K562 (cell line): ENCODE data around the gene ZNRF3. TPM values are rescaled to one million over a fixed set of nuclear protein-coding genes. Genes with fewer than 3 reads are reported as not detected.

ENCODE experiments used
- ASH1L ChIP-seq: fragments of 450-650 bp; IDR thresholded peaks from 2 replicates; pipeline ENCODE4 v1.6.1; 2018; ENCODE audit warnings: borderline replicate concordance, mild to moderate bottlenecking, low read depth; ENCODE audit not compliant: partially characterized antibody
- C11orf30 ChIP-seq: fragments of 450-650 bp; IDR thresholded peaks from 2 replicates; pipeline ENCODE4 v1.6.1; 2016; ENCODE audit warnings: low read depth, mild to moderate bottlenecking
- HDAC6 ChIP-seq: IDR thresholded peaks from 2 replicates; pipeline ENCODE4 v1.6.1; 2012; ENCODE audit warnings: low read depth, mild to moderate bottlenecking, control low read depth, inconsistent platforms, low read length, moderate library complexity
- JUND ChIP-seq, 2 experiments: IDR thresholded peaks; 2 replicates in 1 of 2; 3 replicates in 1 of 2; pipeline ENCODE4 v1.6.1; 2011; ENCODE audit warnings: borderline replicate concordance in 2 of 2, low read depth in 2 of 2, low read length in 2 of 2, improper control_type of control experiment in 1 of 2, missing biosample characterization in 1 of 2, missing genetic modification characterization in 1 of 2, missing genetic modification reagents in 1 of 2
- LARP7 ChIP-seq: fragments of 450-650 bp; IDR thresholded peaks from 2 replicates; pipeline ENCODE4 v1.6.1; 2016
- NCOA1 ChIP-seq: fragments of 450-650 bp; IDR thresholded peaks from 2 replicates; pipeline ENCODE4 v1.6.1; 2016; ENCODE audit warnings: low read depth
- NFXL1 ChIP-seq: fragments of 450-650 bp; formaldehyde crosslinking; IDR thresholded peaks from 2 replicates; pipeline ENCODE4 v1.4.0; 2021; ENCODE audit warnings: mild to moderate bottlenecking
- RBM14 ChIP-seq: fragments of 200-400 bp; formaldehyde crosslinking; IDR thresholded peaks from 2 replicates; pipeline ENCODE4 v1.6.1; 2018; ENCODE audit warnings: low read depth, mild to moderate bottlenecking, low read length, moderate library complexity, borderline replicate concordance; ENCODE audit not compliant: insufficient read depth
- REST ChIP-seq, 2 experiments: fragments of 450-650 bp; formaldehyde crosslinking in 1 of 2; IDR thresholded peaks; 2 replicates each; pipeline versions ENCODE4 v1.4.0 to v1.6.1; 2014 to 2020; ENCODE audit warnings: mild to moderate bottlenecking in 2 of 2, borderline replicate concordance in 1 of 2, low read depth in 1 of 2
- SP1 ChIP-seq: sonication (generic); formaldehyde crosslinking; IDR thresholded peaks from 2 replicates; pipeline ENCODE4 v1.8.1; 2022; ENCODE audit warnings: mild to moderate bottlenecking, missing genetic modification reagents
- TEAD2 ChIP-seq: fragments of 450-650 bp; IDR thresholded peaks from 2 replicates; pipeline ENCODE4 v1.6.1; 2016; ENCODE audit warnings: missing genetic modification characterization, control low read depth, missing compliant biosample characterization
- ZFPM2 ChIP-seq: fragments of 250-450 bp; sonication (Bioruptor Pico); IDR thresholded peaks from 2 replicates; pipeline ENCODE4 v1.5.1; 2022; ENCODE audit warnings: mild to moderate bottlenecking
- ZNF12 ChIP-seq: sonication (generic); formaldehyde crosslinking; IDR thresholded peaks from 2 replicates; pipeline ENCODE4 v1.4.0; 2020; ENCODE audit warnings: mild to moderate bottlenecking, missing genetic modification reagents
- ZNF512 ChIP-seq: IDR thresholded peaks from 2 replicates; pipeline ENCODE4 v1.6.1; 2016; ENCODE audit warnings: missing genetic modification characterization, missing compliant biosample characterization
- ZNF766 ChIP-seq: fragments of 200-800 bp; sonication (Bioruptor generic); conservative IDR thresholded peaks from 2 replicates; pipeline ENCODE4 v1.6.1; 2016; ENCODE audit warnings: missing genetic modification characterization, missing compliant biosample characterization
- polyA plus RNA-seq, 8 experiments: library from polyadenylated mRNA; depleted of rRNA in 4 of 8; stranded (reverse) in 5 of 8; unstranded in 3 of 8; fragments of >200 nt; fragmentation: Nextera tagmentation in 2 of 8; fragmentation: Illumina TruSeq in 1 of 8; extraction: Ambion mirVana in 2 of 8; extraction: Trizol in 1 of 8; gene quantifications; 2 replicates each; pipeline versions ENCODE4 v1.2.1 to v1.2.3, GENCODE V29; 2011 to 2014; ENCODE audit warnings: inconsistent platforms in 1 of 8, missing spikeins in 1 of 8
- total RNA-seq, 7 experiments: library from RNA; depleted of rRNA in 6 of 7; stranded (reverse); fragments of >200 nt in 6 of 7; fragmentation: Illumina TruSeq in 2 of 7; extraction: Trizol in 2 of 7; gene quantifications; 2 replicates each; pipeline versions ENCODE4 v1.2.1 to v1.2.3, GENCODE V29; 2011 to 2021; ENCODE audit warnings: low replicate concordance in 1 of 7
- TF ChIP-seq, protein P1 (sequence below): fragments of 250-450 bp; sonication (Bioruptor Pico); IDR thresholded peaks from 2 replicates; pipeline ENCODE4 v1.5.0; 2020; ENCODE audit warnings: mild to moderate bottlenecking, borderline replicate concordance

The ZNRF3 gene
- total and polyA plus RNA-seq, 9 of the 15 experiments (the other 6 are each of a cell fraction or from before 2014, with no cell fraction given), result 0.41 to 5.9 (median 1.7) TPM

DNA sequence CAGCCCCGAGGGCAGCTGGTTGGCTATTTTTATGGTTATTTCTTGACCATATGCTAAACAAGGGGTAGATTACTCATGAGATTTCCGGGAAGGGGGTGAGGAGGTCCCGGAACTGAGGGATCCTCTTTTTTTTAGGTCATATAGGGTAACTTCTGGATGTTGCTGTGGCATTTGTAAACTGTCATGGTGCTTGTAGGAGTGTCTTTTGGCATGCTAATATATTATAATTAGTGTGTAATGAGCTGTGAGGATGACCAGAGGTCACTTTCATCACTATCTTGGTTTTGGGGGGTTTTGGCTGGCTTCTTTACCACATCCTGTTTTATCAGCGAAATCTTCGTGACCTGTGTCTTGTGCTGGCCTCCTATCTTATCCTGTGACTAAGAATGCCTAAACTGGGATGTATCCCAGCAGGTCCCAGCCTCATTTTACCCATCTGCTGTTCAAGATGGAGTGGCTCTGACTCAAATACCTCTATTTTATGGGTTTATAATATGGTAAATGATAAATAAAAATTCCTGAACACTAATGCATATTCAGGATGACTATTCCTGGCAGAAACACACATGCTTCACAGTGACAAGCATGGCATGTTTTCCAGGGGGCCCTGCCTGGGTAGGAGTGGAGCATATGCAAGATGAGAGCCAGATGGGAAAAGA, 200.7 kb downstream of the ZNRF3 start (continued):
- peak; percentile 21; the same call in 1 of the 2 replicates for TF ChIP-seq REST (IDR thresholded peaks at IDR 0.05; ENCODE audit: borderline replicate concordance)
- no peak for TF ChIP-seq REST (CRISPR knock-in tag; IDR thresholded peaks at IDR 0.05; ENCODE audit: low read depth)
- TF ChIP-seq ZNF766 (CRISPR knock-in tag), result no peak
- TF ChIP-seq TEAD2 (tag), result no peak
- TF ChIP-seq HDAC6, result no peak
- no peak for TF ChIP-seq ZNF512 (tag)
- TF ChIP-seq ZFPM2 (CRISPR knock-in tag), result no peak
- TF ChIP-seq C11orf30, result no peak
- TF ChIP-seq NFXL1 (CRISPR knock-in tag), result no peak
- no peak for TF ChIP-seq ZNF12 (CRISPR knock-in tag)
- TF ChIP-seq, protein P1, sequence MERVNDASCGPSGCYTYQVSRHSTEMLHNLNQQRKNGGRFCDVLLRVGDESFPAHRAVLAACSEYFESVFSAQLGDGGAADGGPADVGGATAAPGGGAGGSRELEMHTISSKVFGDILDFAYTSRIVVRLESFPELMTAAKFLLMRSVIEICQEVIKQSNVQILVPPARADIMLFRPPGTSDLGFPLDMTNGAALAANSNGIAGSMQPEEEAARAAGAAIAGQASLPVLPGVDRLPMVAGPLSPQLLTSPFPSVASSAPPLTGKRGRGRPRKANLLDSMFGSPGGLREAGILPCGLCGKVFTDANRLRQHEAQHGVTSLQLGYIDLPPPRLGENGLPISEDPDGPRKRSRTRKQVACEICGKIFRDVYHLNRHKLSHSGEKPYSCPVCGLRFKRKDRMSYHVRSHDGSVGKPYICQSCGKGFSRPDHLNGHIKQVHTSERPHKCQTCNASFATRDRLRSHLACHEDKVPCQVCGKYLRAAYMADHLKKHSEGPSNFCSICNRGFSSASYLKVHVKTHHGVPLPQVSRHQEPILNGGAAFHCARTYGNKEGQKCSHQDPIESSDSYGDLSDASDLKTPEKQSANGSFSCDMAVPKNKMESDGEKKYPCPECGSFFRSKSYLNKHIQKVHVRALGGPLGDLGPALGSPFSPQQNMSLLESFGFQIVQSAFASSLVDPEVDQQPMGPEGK, result no peak
- no peak for TF ChIP-seq RBM14
- TF ChIP-seq JUND (IDR thresholded peaks at IDR 0.05; ENCODE audit: borderline replicate concordance, low read depth, low read length), result 0 out of 2 replicates have a peak, but pooled peaks have one; percentile 10
- TF ChIP-seq JUND (tag; IDR thresholded peaks at IDR 0.05; ENCODE audit: borderline replicate concordance, low read depth, low read length), result no peak; the same call in 2 of the 3 replicates
- TF ChIP-seq NCOA1, result no peak
- TF ChIP-seq ASH1L, result no peak
- no peak for TF ChIP-seq SP1 (CRISPR knock-in tag)
- TF ChIP-seq LARP7, result no peak
